Measurements from ENCODE around the gene SLCO3A1.

DNA sequence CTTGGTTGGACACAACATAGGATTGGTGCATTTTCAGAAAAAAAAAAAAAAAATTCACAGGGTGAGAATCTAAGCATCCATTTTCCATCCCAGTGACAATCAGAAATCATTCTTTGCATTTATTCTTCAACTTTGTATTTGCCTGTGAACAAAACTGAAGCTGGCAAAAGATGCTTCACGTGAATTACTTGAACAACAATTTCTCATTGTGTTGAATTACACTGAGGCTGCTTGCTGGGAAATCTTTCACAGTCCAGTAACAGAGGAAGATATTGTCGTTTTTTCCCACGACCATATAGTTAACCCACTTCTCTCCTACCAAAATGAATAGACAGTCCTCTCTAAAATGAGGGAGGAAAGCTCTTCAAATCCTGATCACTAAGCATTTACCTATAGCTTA, 4.3 kb upstream of the SLCO3A1 start:
- TF ChIP-seq CTCF (conservative IDR thresholded peaks at IDR 0.05; ENCODE audit: low read length) (no peak), EZH2phosphoT487 (IDR thresholded peaks at IDR 0.05; ENCODE audit: borderline replicate concordance, low read depth, low read length) (no peak)
